ENCODE measurements around the gene RNF222. TPM values are rescaled to one million over a fixed set of nuclear protein-coding genes. Genes with fewer than 3 reads are reported as not detected.
A peak's percentile ranks its signal among the peaks of the same experiment; 100 is the strongest.

RNF222 gene, protein sequence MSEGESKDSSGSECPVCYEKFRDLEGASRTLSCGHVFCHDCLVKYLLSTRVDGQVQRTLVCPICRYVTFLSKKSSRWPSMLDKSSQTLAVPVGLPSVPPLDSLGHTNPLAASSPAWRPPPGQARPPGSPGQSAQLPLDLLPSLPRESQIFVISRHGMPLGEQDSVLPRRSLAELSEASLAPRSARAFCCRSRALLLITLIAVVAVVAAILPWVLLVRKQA
- not detected for total RNA-seq
- long read RNA-seq = 0 reads

DNA sequence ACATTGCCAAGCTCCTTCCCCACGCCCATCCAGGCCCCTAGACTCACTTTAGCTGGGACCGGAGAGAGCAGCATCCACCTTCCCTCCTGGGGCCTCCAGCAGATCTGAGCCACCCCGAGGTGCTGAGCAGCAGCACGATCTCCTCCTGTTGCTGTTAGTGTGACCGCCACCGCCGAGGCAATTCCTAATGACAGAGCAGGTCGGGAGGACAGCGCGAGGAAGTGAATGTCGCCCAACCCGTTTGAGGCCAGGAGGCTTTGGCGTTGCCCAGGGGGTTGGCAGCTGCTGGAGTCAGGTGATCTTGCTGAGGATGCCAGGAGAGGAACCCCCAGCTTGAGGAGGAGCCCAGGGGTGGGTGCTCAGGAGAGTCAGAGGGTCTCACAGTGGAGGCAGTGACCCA lies at the start of gene RNF222:
RNF222 (minus strand) TSS at position 192 of the 400 bp plus-strand sequence. CDS start 4,366 bp downstream, outside the sequence.
- Histone ChIP-seq H3K27ac (no peak within 1 kb of the TSS), H3K36me3 (no peaks in the 10 kb centered on the region), H3K27me3 (peaks cover 60% of the 10 kb centered on the region), H3K9me3 (no peaks in the 10 kb centered on the region), H3K4me3 (no peak within 1 kb of the TSS), H3K4me1 (no peaks in the 10 kb centered on the region)
- intact Hi-C loops (cut with DNase I) = no loop called here
- DNase-seq = no peak
- TF ChIP-seq, protein P1, sequence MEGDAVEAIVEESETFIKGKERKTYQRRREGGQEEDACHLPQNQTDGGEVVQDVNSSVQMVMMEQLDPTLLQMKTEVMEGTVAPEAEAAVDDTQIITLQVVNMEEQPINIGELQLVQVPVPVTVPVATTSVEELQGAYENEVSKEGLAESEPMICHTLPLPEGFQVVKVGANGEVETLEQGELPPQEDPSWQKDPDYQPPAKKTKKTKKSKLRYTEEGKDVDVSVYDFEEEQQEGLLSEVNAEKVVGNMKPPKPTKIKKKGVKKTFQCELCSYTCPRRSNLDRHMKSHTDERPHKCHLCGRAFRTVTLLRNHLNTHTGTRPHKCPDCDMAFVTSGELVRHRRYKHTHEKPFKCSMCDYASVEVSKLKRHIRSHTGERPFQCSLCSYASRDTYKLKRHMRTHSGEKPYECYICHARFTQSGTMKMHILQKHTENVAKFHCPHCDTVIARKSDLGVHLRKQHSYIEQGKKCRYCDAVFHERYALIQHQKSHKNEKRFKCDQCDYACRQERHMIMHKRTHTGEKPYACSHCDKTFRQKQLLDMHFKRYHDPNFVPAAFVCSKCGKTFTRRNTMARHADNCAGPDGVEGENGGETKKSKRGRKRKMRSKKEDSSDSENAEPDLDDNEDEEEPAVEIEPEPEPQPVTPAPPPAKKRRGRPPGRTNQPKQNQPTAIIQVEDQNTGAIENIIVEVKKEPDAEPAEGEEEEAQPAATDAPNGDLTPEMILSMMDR (IDR thresholded peaks at IDR 0.05) = no peak
- peak; percentile 8 for ATAC-seq

DNA sequence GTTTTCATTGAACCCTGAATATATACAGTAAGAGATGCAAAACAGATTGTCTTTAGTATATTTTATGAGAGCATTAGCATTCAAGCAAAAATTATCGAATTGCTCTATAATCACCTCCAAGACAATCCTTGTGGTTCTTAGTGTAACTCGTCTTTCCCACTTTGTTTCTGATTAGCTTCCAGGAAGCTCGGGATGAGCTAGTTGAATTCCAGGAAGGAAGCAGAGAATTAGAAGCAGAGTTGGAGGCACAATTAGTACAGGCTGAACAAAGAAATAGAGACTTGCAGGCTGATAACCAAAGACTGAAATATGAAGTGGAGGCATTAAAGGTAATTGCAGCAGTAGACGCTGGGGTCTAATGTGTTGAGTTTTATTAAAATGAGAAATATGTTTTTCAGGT lies 47.9 kb upstream of the RNF222 start:
- ATAC-seq = no peak
- Histone ChIP-seq H3K4me3 (no peak overlapping the region), H3K9me3 (no peaks in the 10 kb centered on the region), H3K27ac (no peak overlapping the region), H3K4me1 (peaks cover 16% of the 10 kb centered on the region), H3K36me3 (peaks cover 68% of the 10 kb centered on the region), H3K27me3 (no peaks in the 10 kb centered on the region)
- TF ChIP-seq, protein P1 (IDR thresholded peaks at IDR 0.05) = no peak
- no peak for DNase-seq
- intact Hi-C loops (cut with DNase I) = no loop called here

DNA sequence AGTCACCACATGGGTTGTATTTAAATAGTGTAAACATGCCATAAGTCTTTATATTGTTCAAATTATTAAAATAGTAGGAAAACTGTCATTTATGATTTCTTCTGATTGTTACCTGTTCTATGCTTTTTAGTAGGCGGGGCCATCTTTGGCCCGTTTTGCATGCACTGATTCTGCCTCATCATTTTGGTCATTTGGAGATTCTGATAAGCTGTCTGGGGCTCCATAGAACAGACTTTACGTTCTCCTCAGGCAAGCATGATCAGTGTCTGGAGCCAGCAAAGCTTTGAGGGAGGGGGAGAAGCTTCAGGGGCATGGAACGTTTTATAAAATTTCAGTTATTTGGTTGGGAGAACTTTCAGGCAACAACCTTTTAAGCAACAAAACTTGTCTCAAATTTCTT lies 46.9 kb upstream of the RNF222 start:
- ATAC-seq (no peak), DNase-seq (no peak)
- Histone ChIP-seq H3K4me1 (peaks cover 16% of the 10 kb centered on the region), H3K9me3 (no peaks in the 10 kb centered on the region), H3K27me3 (no peaks in the 10 kb centered on the region), H3K36me3 (peaks cover 62% of the 10 kb centered on the region), H3K27ac (no peak overlapping the region), H3K4me3 (no peak overlapping the region)
- intact Hi-C loops (cut with DNase I) = no loop called here
- TF ChIP-seq, protein P1 (IDR thresholded peaks at IDR 0.05) = no peak

DNA sequence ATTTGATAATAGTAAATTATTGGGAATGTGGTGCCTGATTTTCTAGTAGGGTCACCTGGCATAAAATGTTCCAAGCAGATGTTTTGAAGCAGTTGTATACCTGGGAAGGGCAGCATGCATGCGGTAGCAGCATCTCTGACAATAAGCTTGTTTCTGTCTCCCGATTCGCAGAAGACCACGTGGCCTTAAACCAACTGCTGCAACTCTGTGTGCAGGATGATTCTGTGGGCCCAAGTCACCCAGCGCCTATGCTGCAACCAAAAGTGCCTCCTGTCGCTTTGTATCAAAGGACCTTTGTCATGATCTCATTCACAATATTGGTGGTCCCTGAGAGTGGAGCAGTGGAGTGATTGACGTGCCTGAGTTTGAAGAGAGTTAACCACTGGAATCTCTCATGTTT lies 46.1 kb upstream of the RNF222 start:
- no peaks in the 10 kb centered on the region for H3K27me3 ChIP-seq
- H3K4me3 ChIP-seq = no peak overlapping the region
- ATAC-seq = no peak
- no peaks in the 10 kb centered on the region for H3K9me3 ChIP-seq
- no peak for DNase-seq
- intact Hi-C loops (cut with DNase I) = no loop called here
- peaks cover 16% of the 10 kb centered on the region for H3K4me1 ChIP-seq
- TF ChIP-seq, protein P1 (IDR thresholded peaks at IDR 0.05) = no peak
- peaks cover 62% of the 10 kb centered on the region for H3K36me3 ChIP-seq
- H3K27ac ChIP-seq = no peak overlapping the region

DNA sequence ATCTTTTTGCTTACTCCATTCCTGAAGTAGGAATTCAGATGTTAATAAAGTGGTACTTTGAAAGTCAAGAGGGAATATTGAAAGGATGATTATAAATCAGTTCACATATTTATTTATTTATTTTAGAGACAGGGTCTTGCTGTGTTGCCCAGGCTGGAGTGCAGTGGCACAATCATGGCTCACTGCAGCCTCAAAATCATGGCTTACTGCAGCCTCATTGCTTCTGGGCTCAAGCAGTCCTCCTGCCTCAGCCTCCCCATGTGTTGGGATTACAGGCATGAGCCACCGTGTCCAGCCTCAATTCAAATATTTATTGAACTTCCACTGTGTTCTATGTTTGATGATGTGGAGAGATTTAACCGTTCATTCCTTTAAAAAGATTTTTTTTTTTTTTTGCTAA lies 44.7 kb upstream of the RNF222 start:
- TF ChIP-seq, protein P1 (IDR thresholded peaks at IDR 0.05) = no peak
- DNase-seq = no peak
- no peaks in the 10 kb centered on the region for H3K9me3 ChIP-seq
- peaks cover 20% of the 10 kb centered on the region for H3K4me1 ChIP-seq
- no peak overlapping the region for H3K27ac ChIP-seq
- intact Hi-C loops (cut with DNase I) = no loop called here
- peaks cover 56% of the 10 kb centered on the region for H3K36me3 ChIP-seq
- no peak overlapping the region for H3K4me3 ChIP-seq
- H3K27me3 ChIP-seq = no peaks in the 10 kb centered on the region
- no peak for ATAC-seq

DNA sequence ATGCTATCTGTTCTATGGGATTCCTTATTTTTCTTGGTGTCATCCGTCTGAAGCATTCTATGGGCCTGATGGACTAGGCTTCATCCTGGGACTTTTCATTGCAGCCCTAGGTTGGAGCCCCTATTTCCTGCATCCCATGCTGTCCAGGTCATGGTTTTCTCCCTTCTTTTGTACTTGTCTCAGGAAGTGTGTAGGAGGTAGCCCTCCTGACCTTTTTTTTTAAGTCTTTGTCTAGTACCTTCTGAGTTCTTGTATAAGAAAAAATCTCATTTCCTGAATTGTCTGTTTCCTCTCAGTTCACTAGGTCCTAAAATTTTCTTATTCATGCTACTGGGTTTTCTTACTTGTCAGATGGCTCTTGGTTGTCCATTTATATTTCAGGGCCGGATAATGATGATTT lies 44.1 kb upstream of the RNF222 start:
- DNase-seq = no peak
- Histone ChIP-seq H3K27ac (peak overlapping the region; percentile 4), H3K4me3 (no peak overlapping the region), H3K9me3 (no peaks in the 10 kb centered on the region), H3K4me1 (peaks cover 26% of the 10 kb centered on the region), H3K36me3 (peaks cover 49% of the 10 kb centered on the region), H3K27me3 (no peaks in the 10 kb centered on the region)
- no peak for ATAC-seq
- intact Hi-C loops (cut with DNase I) = no loop called here
- TF ChIP-seq, protein P1 (IDR thresholded peaks at IDR 0.05) = no peak
